C4-2B (cell line): ENCODE data around the gene PRKCA.

ENCODE experiments used
- CTCF ChIP-seq: fragments of 450-650 bp; conservative IDR thresholded peaks from 2 replicates; pipeline ENCODE4 v1.5.1; 2017; ENCODE audit warnings: mild to moderate bottlenecking
- ZFX ChIP-seq: fragments of 450-650 bp; IDR thresholded peaks from 2 replicates; pipeline ENCODE4 v1.6.1; 2017

- TF ChIP-seq CTCF = no peak
- no peak for TF ChIP-seq ZFX
These were observed 63.5 kb downstream of the PRKCA start for GRCh38 chr17:66365903-66366302.
